Gastroesophageal sphincter (tissue), 4 donors: ENCODE measurements around the gene PCGF2. TPM values are rescaled to one million over a fixed set of nuclear protein-coding genes. Genes with fewer than 3 reads are reported as not detected.

Source experiments
- ATAC-seq: fragments of 150-250 bp; one replicate; pipeline ENCODE4 v1.9.1; 2016; ENCODE audit warnings: mild to moderate bottlenecking, moderate library complexity
- H3K27ac ChIP-seq, 4 donors: fragments of 200-600 bp; sonication (generic) in 3 of 4; 1 replicate in 3 of 4; 2 replicates in 1 of 4; pipeline ENCODE4 v1.5.1; 2016 to 2019
- H3K27me3 ChIP-seq: fragments of 200-600 bp; sonication (generic); one replicate; pipeline ENCODE4 v1.5.1; 2019
- H3K36me3 ChIP-seq, 2 donors: fragments of 200-600 bp; sonication (generic); one replicate each; pipeline ENCODE4 v1.5.1; 2019; ENCODE audit warnings: control low read depth in 1 of 2
- H3K4me1 ChIP-seq, 3 donors: fragments of 200-600 bp; sonication (generic); 1 replicate in 2 of 3; 2 replicates in 1 of 3; pipeline ENCODE4 v1.5.1; 2016 to 2019; ENCODE audit warnings: control low read depth in 2 of 3
- H3K4me3 ChIP-seq, 2 donors: fragments of 200-600 bp; sonication (generic); one replicate each; pipeline ENCODE4 v1.5.1; 2019; ENCODE audit warnings: mild to moderate bottlenecking in 1 of 2, moderate library complexity in 1 of 2
- H3K9me3 ChIP-seq, 3 donors: fragments of 200-600 bp; sonication (generic); one replicate each; pipeline ENCODE4 v1.5.1; 2017 to 2019; ENCODE audit warnings: control low read depth in 2 of 3
- EP300 ChIP-seq: sonication (generic); formaldehyde crosslinking; IDR thresholded peaks from one replicate; pipeline ENCODE4 v1.6.1; 2017; ENCODE audit warnings: antibody characterized with exemption, mild to moderate bottlenecking
- POLR2A ChIP-seq, 2 donors: fragments of 450-650 bp; IDR thresholded peaks; one replicate each; pipeline ENCODE4 v1.6.1; 2017; ENCODE audit warnings: antibody characterized with exemption in 2 of 2, mild to moderate bottlenecking in 2 of 2, moderate library complexity in 1 of 2
- POLR2AphosphoS5 ChIP-seq: sonication (generic); formaldehyde crosslinking; IDR thresholded peaks from one replicate; pipeline ENCODE4 v1.6.1; 2017; ENCODE audit warnings: antibody characterized with exemption
- WGBS, 2 donors: methylation state at CpG; one replicate each; pipeline ENCODE4 v1.1.5; 2018; ENCODE audit warnings: low coverage in 1 of 2; 5-methylcytosine and 5-hydroxymethylcytosine counted together
- total RNA-seq, 4 donors: library from RNA; depleted of rRNA; stranded (reverse); fragments of >200 nt; gene quantifications; one replicate each; pipeline ENCODE4 v1.1.0, GENCODE V29; 2016
- TF ChIP-seq, protein P1 (sequence below), 4 experiments: fragments of 200-600 bp in 2 of 4; fragments of 450-650 bp in 2 of 4; sonication (generic) in 1 of 4; IDR thresholded peaks; one replicate each; pipeline ENCODE4 v1.5.1; 2017 to 2019; ENCODE audit warnings: antibody characterized with exemption in 4 of 4, mild to moderate bottlenecking in 2 of 4, moderate library complexity in 2 of 4

Gene PCGF2
- total RNA-seq, 4 donors from 2014 or later, result 6.4 to 13.0 (median 9.7) TPM

DNA sequence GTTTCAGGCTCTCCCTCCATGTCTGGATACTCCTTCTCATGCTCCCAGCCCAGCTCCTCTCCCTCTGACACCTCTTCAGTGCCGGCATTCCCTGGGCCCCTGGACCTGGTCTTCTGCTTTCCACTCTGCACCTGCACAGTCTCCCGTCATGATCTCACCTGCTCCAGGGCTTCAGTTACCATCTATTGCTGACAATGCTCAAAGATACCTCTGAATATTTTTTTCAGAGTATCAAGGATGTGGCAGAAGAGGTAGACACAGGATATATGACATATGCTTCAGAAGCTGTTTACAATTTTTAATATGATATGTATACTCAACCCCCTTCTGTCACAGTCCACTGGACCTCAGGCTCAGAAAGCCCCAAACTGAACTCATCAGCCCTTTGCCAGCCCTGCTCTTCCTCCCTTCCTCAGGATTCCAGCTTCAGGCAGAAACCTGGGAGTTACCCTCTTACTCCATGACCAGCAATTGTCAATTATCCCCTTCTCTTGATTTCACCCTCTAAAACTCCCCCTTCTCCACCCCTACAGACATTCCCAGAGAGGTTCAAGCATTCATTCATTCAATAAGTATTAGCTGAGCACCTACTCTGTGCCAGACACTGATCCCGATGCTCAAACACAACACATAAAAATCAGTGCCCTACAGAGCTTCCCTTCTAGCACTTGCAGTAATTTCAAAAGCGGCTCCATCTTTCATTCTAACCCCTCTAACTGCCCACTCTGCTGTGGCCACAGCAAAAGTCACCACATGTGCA lies 50.9 kb downstream of the PCGF2 start:
- TF ChIP-seq POLR2A (IDR thresholded peaks at IDR 0.05), result no peak
- TF ChIP-seq, protein P1, sequence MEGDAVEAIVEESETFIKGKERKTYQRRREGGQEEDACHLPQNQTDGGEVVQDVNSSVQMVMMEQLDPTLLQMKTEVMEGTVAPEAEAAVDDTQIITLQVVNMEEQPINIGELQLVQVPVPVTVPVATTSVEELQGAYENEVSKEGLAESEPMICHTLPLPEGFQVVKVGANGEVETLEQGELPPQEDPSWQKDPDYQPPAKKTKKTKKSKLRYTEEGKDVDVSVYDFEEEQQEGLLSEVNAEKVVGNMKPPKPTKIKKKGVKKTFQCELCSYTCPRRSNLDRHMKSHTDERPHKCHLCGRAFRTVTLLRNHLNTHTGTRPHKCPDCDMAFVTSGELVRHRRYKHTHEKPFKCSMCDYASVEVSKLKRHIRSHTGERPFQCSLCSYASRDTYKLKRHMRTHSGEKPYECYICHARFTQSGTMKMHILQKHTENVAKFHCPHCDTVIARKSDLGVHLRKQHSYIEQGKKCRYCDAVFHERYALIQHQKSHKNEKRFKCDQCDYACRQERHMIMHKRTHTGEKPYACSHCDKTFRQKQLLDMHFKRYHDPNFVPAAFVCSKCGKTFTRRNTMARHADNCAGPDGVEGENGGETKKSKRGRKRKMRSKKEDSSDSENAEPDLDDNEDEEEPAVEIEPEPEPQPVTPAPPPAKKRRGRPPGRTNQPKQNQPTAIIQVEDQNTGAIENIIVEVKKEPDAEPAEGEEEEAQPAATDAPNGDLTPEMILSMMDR (IDR thresholded peaks at IDR 0.05), result no peak
- TF ChIP-seq EP300, result no peak
- no peak for TF ChIP-seq POLR2AphosphoS5
- WGBS, 2 donors, result 81 to 84% methylated on average over 4 of the region's 4 CpGs
- Histone ChIP-seq H3K36me3 (no peaks in the 10 kb centered on the region), H3K4me3 (no peak overlapping the region), H3K4me1 (peaks cover 0 to 36% (median 16%) of the 10 kb centered on the region in 3 donors), H3K27ac (no peak overlapping the region), H3K9me3 (no peaks in the 10 kb centered on the region), H3K27me3 (no peaks in the 10 kb centered on the region)
- ATAC-seq, result no peak

DNA sequence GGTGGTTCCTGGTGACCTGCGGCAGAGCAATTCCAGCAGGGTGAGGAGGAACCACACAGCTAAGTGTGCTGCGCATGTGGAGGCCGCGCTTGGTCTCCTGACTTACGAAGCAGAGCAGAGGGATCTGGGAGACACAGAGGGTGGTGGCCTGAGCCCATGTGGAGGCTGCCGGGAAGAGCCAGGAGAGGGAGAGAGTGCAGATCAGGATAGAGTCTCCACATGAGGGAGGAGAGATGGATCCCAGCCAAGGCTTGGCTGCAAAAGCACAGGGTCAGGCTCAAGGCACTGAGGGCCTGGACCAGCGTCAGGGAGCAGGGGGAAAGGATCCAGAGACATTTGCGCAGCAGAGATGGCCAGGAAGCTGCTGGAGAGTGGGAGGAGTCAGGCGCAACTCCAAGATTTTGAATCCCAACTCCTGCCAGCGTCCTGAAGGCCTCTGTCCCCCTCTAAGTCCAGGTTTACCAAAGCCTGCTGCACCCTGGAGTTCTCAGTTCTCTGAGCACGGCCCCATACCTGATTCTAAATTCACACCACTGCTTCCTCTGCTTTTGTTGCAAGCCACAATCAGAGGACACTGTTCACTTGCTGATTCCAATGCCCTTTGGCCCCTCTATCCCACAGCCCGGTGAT lies 54.3 kb downstream of the PCGF2 start:
- no peak overlapping the region for H3K4me3 ChIP-seq
- no peaks in the 10 kb centered on the region for H3K9me3 ChIP-seq
- peak overlapping the region; percentile 47 to 89 (median 82) for H3K27ac ChIP-seq
- TF ChIP-seq POLR2A (IDR thresholded peaks at IDR 0.05) (peak in 1 of 2 donors; percentile 10), EP300 (no peak), POLR2AphosphoS5 (peak; percentile 85)
- TF ChIP-seq, protein P1 (IDR thresholded peaks at IDR 0.05), result peak in 1 of 4 experiments; percentile 20
- no peaks in the 10 kb centered on the region for H3K36me3 ChIP-seq
- peak; percentile 97 for ATAC-seq
- H3K4me1 ChIP-seq, result peaks cover 0 to 29% (median 14%) of the 10 kb centered on the region in 3 donors
- 7 to 12% methylated on average over 4 to 12 of the region's 12 CpGs for WGBS, 2 donors
- no peaks in the 10 kb centered on the region for H3K27me3 ChIP-seq

DNA sequence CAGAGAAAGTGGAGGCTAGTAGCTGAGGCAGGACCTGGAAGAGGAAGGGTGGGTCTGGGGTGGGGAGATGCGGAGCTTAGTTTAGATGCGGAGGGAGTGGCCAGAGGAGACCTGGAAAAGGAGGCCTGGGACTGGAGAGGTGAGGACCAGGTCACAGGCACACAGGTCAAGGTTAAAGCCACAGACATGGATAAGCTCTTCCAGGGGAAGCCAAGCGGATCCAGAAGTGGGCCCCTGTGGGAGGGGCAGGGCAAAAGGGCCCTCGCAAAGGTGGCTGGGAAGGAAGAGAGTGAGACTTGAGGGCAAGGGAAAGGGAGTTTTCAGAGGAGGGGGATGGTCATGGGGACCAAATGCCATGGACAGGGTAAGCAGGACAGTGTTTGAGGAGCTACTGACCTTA lies 57.0 kb downstream of the PCGF2 start:
- Histone ChIP-seq H3K4me3 (no peak overlapping the region), H3K4me1 (peaks cover 0 to 29% (median 14%) of the 10 kb centered on the region in 3 donors), H3K36me3 (no peaks in the 10 kb centered on the region), H3K27me3 (no peaks in the 10 kb centered on the region), H3K9me3 (no peaks in the 10 kb centered on the region), H3K27ac (no peak overlapping the region)
- TF ChIP-seq POLR2AphosphoS5 (no peak), POLR2A (IDR thresholded peaks at IDR 0.05) (no peak), EP300 (no peak)
- TF ChIP-seq, protein P1 (IDR thresholded peaks at IDR 0.05), result no peak
- ATAC-seq, result no peak
- WGBS, 2 donors, result 67 to 87% methylated on average over 1 to 4 of the region's 4 CpGs

DNA sequence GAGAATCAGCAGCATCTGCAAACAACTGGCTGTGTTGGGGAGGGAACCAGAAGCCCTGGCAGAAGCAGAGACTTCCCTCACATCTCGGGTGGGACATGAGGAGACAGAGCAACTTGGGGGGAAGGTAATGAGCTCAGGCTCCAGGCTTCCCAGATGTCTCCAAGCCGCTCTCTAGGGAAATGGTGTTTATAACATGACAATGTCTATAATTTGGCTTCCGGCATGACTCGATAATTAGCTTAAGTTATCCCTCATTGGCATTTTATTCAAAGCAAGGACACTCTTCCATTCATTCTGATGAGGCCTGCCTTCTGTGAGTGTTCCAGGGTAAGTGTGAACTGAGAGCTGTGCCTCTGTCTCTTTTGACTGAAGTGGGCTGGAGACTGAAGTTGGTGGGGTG lies 57.8 kb downstream of the PCGF2 start:
- Histone ChIP-seq H3K27ac (no peak overlapping the region), H3K9me3 (no peaks in the 10 kb centered on the region), H3K27me3 (no peaks in the 10 kb centered on the region), H3K4me1 (peaks cover 0 to 29% (median 14%) of the 10 kb centered on the region in 3 donors), H3K36me3 (no peaks in the 10 kb centered on the region), H3K4me3 (no peak overlapping the region)
- TF ChIP-seq POLR2A (IDR thresholded peaks at IDR 0.05), result no peak
- TF ChIP-seq EP300, result no peak
- TF ChIP-seq POLR2AphosphoS5, result no peak
- TF ChIP-seq, protein P1 (IDR thresholded peaks at IDR 0.05), result no peak
- ATAC-seq, result no peak
- WGBS, 2 donors, result 79 to 93% methylated on average over 2 to 3 of the region's 4 CpGs
